HepG2 (cell line): ENCODE data around the gene ZNF660. TPM values are rescaled to one million over a fixed set of nuclear protein-coding genes. Genes with fewer than 3 reads are reported as not detected.
"Not testable (repeated sequence)": the region's sequence is repeated elsewhere in the genome, so short reads cannot be mapped to it uniquely, and the experiment has no call there.

ENCODE experiments used
- ATAC-seq: fragments of 200-7000 bp; cut with Tn5 transposase; 3 replicates; pipeline ENCODE4 v1.9.1; 2020; ENCODE audit warnings: mild to moderate bottlenecking, moderate library complexity
- BruUV-seq: library from RNA; stranded (reverse); fragments of 400-500 nt; replicated peaks from 2 replicates; lab custom pipeline; 2021; lab: Mats Ljungman, UMichigan
- CTCF ChIA-PET: fragments of 300-600 bp; formaldehyde crosslinking; extraction: SDS; loops from one replicate; lab custom pipeline; 2021; ENCODE audit warnings: low total read pairs, inconsistent platforms, low intra/inter-chr PET ratio; lab: Yijun Ruan, JAX
- POLR2A ChIA-PET: fragments of 350-600 bp; sonication (Branson Sonifier 250); formaldehyde crosslinking; loops from one replicate; lab custom pipeline; 2020; ENCODE audit warnings: antibody characterized with exemption, inconsistent platforms; lab: Yijun Ruan, JAX
- DNase-seq: peaks from one replicate; pipeline ENCODE4 v3.0.0-alpha.2; 2015; ENCODE audit warnings: low spot score
- FAIRE-seq: peaks from 3 replicates; lab custom pipeline; 2011; peaks lifted over from hg19 to GRCh38; lab: Jason Lieb, UNC
- H2AFZ ChIP-seq: one replicate; pipeline ENCODE4 v1.6.1; 2011; ENCODE audit warnings: low read length, inconsistent platforms
- H3K27ac ChIP-seq: fragments of 300-600 bp; 3 replicates; pipeline ENCODE4 v1.8.0; 2011; ENCODE audit warnings: mixed run types, mild to moderate bottlenecking, mixed read lengths, low read length, inconsistent platforms; ENCODE audit not compliant: insufficient read depth; ENCODE audit errors: extremely low read length
- H3K27me3 ChIP-seq, 2 experiments: fragments of 200-600 bp in 1 of 2; 2 replicates in 1 of 2; 3 replicates in 1 of 2; pipeline versions ENCODE4 v1.6.0 to v1.8.0; 2011; ENCODE audit warnings: low read length in 2 of 2, mild to moderate bottlenecking in 2 of 2, moderate library complexity in 2 of 2, inconsistent platforms in 1 of 2; ENCODE audit not compliant: insufficient read depth in 2 of 2, control insufficient read depth in 1 of 2
- H3K36me3 ChIP-seq, 2 experiments: fragments of 200-600 bp in 1 of 2; replicated peaks in 1 of 2; 2 replicates in 1 of 2; 3 replicates in 1 of 2; pipeline versions ENCODE4 v1.5.1 to v1.8.0; 2011; ENCODE audit warnings: low read length in 2 of 2, inconsistent platforms in 1 of 2; ENCODE audit not compliant: insufficient read depth in 2 of 2, control insufficient read depth in 1 of 2
- H3K4me1 ChIP-seq: 2 replicates; pipeline ENCODE4 v1.5.1; 2012; ENCODE audit warnings: low read length, inconsistent platforms; ENCODE audit not compliant: insufficient read depth
- H3K4me2 ChIP-seq: 2 replicates; pipeline ENCODE4 v1.6.0; 2011; ENCODE audit warnings: low read depth, low read length, inconsistent platforms
- H3K4me3 ChIP-seq, 3 experiments: fragments of 200-600 bp in 1 of 3; sonication (generic), shearing (Covaris generic) in 1 of 3; replicated peaks in 1 of 3; 2 replicates each; pipeline ENCODE4 v1.5.1; 2011 to 2016; ENCODE audit warnings: low read length in 3 of 3, inconsistent platforms in 2 of 3, low read depth in 2 of 3, mild to moderate bottlenecking in 2 of 3, control low read depth in 1 of 3, mixed read lengths in 1 of 3; ENCODE audit not compliant: insufficient read depth in 1 of 3
- H3K79me2 ChIP-seq: one replicate; pipeline ENCODE4 v1.6.1; 2011; ENCODE audit warnings: low read length, inconsistent platforms; ENCODE audit not compliant: insufficient read depth
- H3K9ac ChIP-seq: 2 replicates; pipeline ENCODE4 v1.6.0; 2011; ENCODE audit warnings: mild to moderate bottlenecking, low read depth, low read length, inconsistent platforms; ENCODE audit not compliant: insufficient read depth
- H3K9me3 ChIP-seq: 2 replicates; pipeline ENCODE4 v1.5.1; 2012; ENCODE audit warnings: mild to moderate bottlenecking, low read length
- H4K20me1 ChIP-seq: 2 replicates; pipeline ENCODE4 v1.6.0; 2011; ENCODE audit warnings: inconsistent platforms, mild to moderate bottlenecking, low read length, moderate library complexity; ENCODE audit not compliant: insufficient read depth
- AGO1 ChIP-seq: fragments of 200-400 bp; formaldehyde crosslinking; IDR thresholded peaks from 2 replicates; pipeline ENCODE4 v1.6.1; 2017; ENCODE audit warnings: mild to moderate bottlenecking, low read depth, low read length, moderate library complexity; ENCODE audit not compliant: poor library complexity, severe bottlenecking
- DBP ChIP-seq: sonication (generic); formaldehyde crosslinking; IDR thresholded peaks from 2 replicates; pipeline ENCODE4 v1.4.0; 2020; ENCODE audit warnings: missing genetic modification reagents; ENCODE audit errors: not compliant biosample characterization
- FOXK1 ChIP-seq: sonication (generic); formaldehyde crosslinking; IDR thresholded peaks from 2 replicates; pipeline ENCODE4 v1.4.0; 2020; ENCODE audit warnings: low read depth, missing genetic modification reagents, borderline replicate concordance
- HNRNPK ChIP-seq: fragments of 200-400 bp; formaldehyde crosslinking; IDR thresholded peaks from 2 replicates; pipeline ENCODE4 v1.6.1; 2018; ENCODE audit warnings: low read length, low read depth, moderate library complexity, mild to moderate bottlenecking; ENCODE audit not compliant: poor library complexity, severe bottlenecking
- LRRFIP1 ChIP-seq: sonication (generic); formaldehyde crosslinking; conservative IDR thresholded peaks from 2 replicates; pipeline ENCODE4 v1.4.0; 2020; ENCODE audit warnings: missing genetic modification reagents
- ZBTB49 ChIP-seq: sonication (generic); formaldehyde crosslinking; IDR thresholded peaks from 2 replicates; pipeline ENCODE4 v1.4.0; 2020; ENCODE audit warnings: missing genetic modification reagents, borderline replicate concordance
- ZNF790 ChIP-seq: sonication (generic); formaldehyde crosslinking; IDR thresholded peaks from 2 replicates; pipeline ENCODE4 v1.8.0; 2022; ENCODE audit warnings: missing genetic modification reagents, mild to moderate bottlenecking, borderline replicate concordance
- WGBS: methylation state at CpG from one replicate; pipeline ENCODE4 v1.1.6; 2017; ENCODE audit warnings: low lambda C conversion rate; 5-methylcytosine and 5-hydroxymethylcytosine counted together
- in situ Hi-C: cut with HindIII; loops from 2 replicates; pipeline ENCODE4 v1.10.0; 2017; ENCODE audit warnings: low pct_unique_long_range_greater_than_20kb; ENCODE audit not compliant: extremely low pct_ligation_motif_present
- intact Hi-C: fragments of 100-400 bp; cut with micrococcal nuclease; formaldehyde crosslinking; loops from one replicate; pipeline ENCODE4 v1.10.0; 2022; ENCODE audit not compliant: unreplicated experiment
- polyA plus RNA-seq, 8 experiments: library from polyadenylated mRNA; depleted of rRNA in 3 of 8; stranded (reverse) in 7 of 8; unstranded in 1 of 8; fragments of >200 nt; fragmentation: Illumina TruSeq in 4 of 8; extraction: Trizol in 4 of 8; gene quantifications; 2 replicates each; pipeline versions ENCODE4 v1.2.1 to v1.2.3, GENCODE V29; 2011 to 2016; ENCODE audit warnings: low read depth in 4 of 8, missing spikeins in 1 of 8, mixed read lengths in 1 of 8; ENCODE audit not compliant: insufficient read depth in 1 of 8
- total RNA-seq, 5 experiments: library from RNA; depleted of rRNA; stranded (reverse); fragments of >200 nt; fragmentation: Illumina TruSeq; extraction: Trizol; gene quantifications; 2 replicates each; pipeline ENCODE4 v1.2.3, GENCODE V29; 2016; ENCODE audit warnings: low read depth in 1 of 5

Gene ZNF660
- total and polyA plus RNA-seq, 2 of the 13 experiments (the other 11 are each of a cell fraction or from before 2014, with no cell fraction given): 0.91 to 3.3 TPM

GRCh38 chr3:44535364-44535763 lies 49.4 kb upstream of the ZNF660 start:
- BruUV-seq: no TSS peak
- in situ Hi-C loops: loop anchor here (5.0 kb wide), 1 partner anchor 382 kb away; no protein-coding TSS in a partner anchor
- H3K4me2 ChIP-seq: no peak overlapping the region
- no peaks in the 10 kb centered on the region for H3K4me1 ChIP-seq
- no peaks in the 10 kb centered on the region for H4K20me1 ChIP-seq
- H3K27me3 ChIP-seq: no peaks in the 10 kb centered on the region; a peak in 2 of 5 replicates
- TF ChIP-seq FOXK1 (CRISPR knock-in tag) (no peak), DBP (no peak), HNRNPK (no peak), ZNF790 (CRISPR knock-in tag) (no peak), ZBTB49 (CRISPR knock-in tag) (no peak), LRRFIP1 (CRISPR knock-in tag) (no peak), AGO1 (no peak)
- ChIA-PET POLR2A (no interaction called here), CTCF (no interaction called here)
- ATAC-seq (no peak), FAIRE-seq (no peak), DNase-seq (no peak)
- H3K79me2 ChIP-seq: no peaks in the 10 kb centered on the region
- no peak overlapping the region for H3K27ac ChIP-seq
- no peaks in the 10 kb centered on the region for H3K9me3 ChIP-seq
- H3K36me3 ChIP-seq: no peaks in the 10 kb centered on the region
- H2AFZ ChIP-seq: no peak overlapping the region
- intact Hi-C loops: loop anchor here (10.0 kb wide), 1 partner anchor 229 kb away; the partner anchor contains the start of genes KIAA1143 and KIF15
- WGBS: 7% methylated on average over 1 of the region's 1 CpG
- H3K4me3 ChIP-seq: no peak overlapping the region
- no peak overlapping the region for H3K9ac ChIP-seq

GRCh38 chr3:44544811-44545210 lies 40.0 kb upstream of the ZNF660 start:
- H3K4me2 ChIP-seq, CTCF ChIA-PET, H3K9me3 ChIP-seq, POLR2A ChIA-PET, DNase-seq, ATAC-seq, H3K27ac ChIP-seq, FAIRE-seq, H3K4me3 ChIP-seq, H3K9ac ChIP-seq, intact Hi-C loops, H3K36me3 ChIP-seq, H4K20me1 ChIP-seq, H2AFZ ChIP-seq, in situ Hi-C loops, H3K4me1 ChIP-seq, BruUV-seq, H3K79me2 ChIP-seq: not testable (repeated sequence)
- peaks cover 0 to 21% of the 10 kb centered on the region in 2 experiments; a peak in 3 of 5 replicates for H3K27me3 ChIP-seq
- WGBS: 10% methylated on average over 1 of the region's 1 CpG
